Lower leg skin (tissue), 4 donors: ENCODE data around the gene SORCS2. TPM values are rescaled to one million over a fixed set of nuclear protein-coding genes. Genes with fewer than 3 reads are reported as not detected.

Experiments
- DNase-seq, 2 donors: peaks; one replicate each; pipeline ENCODE4 v3.0.0-alpha.2; 2019; ENCODE audit warnings: low spot score in 2 of 2
- H3K4me3 ChIP-seq: fragments of 200-600 bp; sonication (generic); 2 replicates; pipeline ENCODE4 v1.5.1; 2017; ENCODE audit warnings: mild to moderate bottlenecking, low read depth; ENCODE audit not compliant: poor library complexity, severe bottlenecking
- POLR2A ChIP-seq, 2 donors: fragments of 450-650 bp; IDR thresholded peaks; one replicate each; pipeline ENCODE4 v1.6.1; 2016 to 2017; ENCODE audit warnings: antibody characterized with exemption in 2 of 2, mild to moderate bottlenecking in 1 of 2, moderate library complexity in 1 of 2
- WGBS, 2 donors: methylation state at CpG; one replicate each; pipeline ENCODE4 v1.1.5; 2018; 5-methylcytosine and 5-hydroxymethylcytosine counted together
- intact Hi-C: fragments of 100-400 bp; cut with DNase I; formaldehyde crosslinking; loops from one replicate; pipeline ENCODE4 v1.15.0; 2023; ENCODE audit warnings: low total_unique reads
- total RNA-seq, 4 donors: library from RNA; depleted of rRNA; stranded (reverse); fragments of >200 nt; gene quantifications; one replicate each; pipeline ENCODE4 v1.1.0, GENCODE V29; 2016
- TF ChIP-seq, protein P1 (sequence below), 3 donors: fragments of 450-650 bp; IDR thresholded peaks; one replicate each; pipeline ENCODE4 v1.5.1; 2016; ENCODE audit warnings: antibody characterized with exemption in 3 of 3, mild to moderate bottlenecking in 3 of 3, moderate library complexity in 2 of 3

SORCS2 gene
- total RNA-seq, 4 donors from 2014 or later = 1.1 to 6.4 (median 1.5) TPM

- WGBS, 2 donors = 89 to 91% methylated on average over 20 of the region's 20 CpGs
- DNase-seq = no peak
- intact Hi-C loops = no loop called here
- no peak overlapping the region for H3K4me3 ChIP-seq
- no peak for TF ChIP-seq POLR2A (IDR thresholded peaks at IDR 0.05)
- TF ChIP-seq, protein P1, sequence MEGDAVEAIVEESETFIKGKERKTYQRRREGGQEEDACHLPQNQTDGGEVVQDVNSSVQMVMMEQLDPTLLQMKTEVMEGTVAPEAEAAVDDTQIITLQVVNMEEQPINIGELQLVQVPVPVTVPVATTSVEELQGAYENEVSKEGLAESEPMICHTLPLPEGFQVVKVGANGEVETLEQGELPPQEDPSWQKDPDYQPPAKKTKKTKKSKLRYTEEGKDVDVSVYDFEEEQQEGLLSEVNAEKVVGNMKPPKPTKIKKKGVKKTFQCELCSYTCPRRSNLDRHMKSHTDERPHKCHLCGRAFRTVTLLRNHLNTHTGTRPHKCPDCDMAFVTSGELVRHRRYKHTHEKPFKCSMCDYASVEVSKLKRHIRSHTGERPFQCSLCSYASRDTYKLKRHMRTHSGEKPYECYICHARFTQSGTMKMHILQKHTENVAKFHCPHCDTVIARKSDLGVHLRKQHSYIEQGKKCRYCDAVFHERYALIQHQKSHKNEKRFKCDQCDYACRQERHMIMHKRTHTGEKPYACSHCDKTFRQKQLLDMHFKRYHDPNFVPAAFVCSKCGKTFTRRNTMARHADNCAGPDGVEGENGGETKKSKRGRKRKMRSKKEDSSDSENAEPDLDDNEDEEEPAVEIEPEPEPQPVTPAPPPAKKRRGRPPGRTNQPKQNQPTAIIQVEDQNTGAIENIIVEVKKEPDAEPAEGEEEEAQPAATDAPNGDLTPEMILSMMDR (IDR thresholded peaks at IDR 0.05) = no peak
Measured at GRCh38 chr4:7664106-7664505, 471.8 kb downstream of the SORCS2 start.

DNA sequence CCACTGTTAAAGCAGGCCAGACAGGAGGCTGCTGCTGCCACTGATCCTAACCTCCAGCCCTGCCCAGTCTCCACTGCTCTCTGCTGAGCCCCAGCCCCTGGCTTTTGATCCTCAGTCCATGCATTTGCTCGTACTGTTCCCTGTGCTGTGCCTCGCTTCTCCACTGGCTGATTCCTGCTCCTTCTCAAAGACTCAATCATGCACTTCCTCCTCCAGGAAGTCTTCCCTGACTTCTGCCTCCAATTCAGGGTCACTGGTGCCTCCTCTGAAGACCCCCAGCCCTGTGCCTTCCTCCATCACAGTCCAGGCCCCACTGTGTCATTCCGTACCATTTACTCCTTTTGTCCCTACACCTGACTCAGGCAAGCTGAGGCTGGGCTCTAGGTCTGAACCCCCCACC lies 473.0 kb downstream of the SORCS2 start:
- intact Hi-C loops = no loop called here
- 95 to 96% methylated on average over 3 of the region's 3 CpGs for WGBS, 2 donors

DNA sequence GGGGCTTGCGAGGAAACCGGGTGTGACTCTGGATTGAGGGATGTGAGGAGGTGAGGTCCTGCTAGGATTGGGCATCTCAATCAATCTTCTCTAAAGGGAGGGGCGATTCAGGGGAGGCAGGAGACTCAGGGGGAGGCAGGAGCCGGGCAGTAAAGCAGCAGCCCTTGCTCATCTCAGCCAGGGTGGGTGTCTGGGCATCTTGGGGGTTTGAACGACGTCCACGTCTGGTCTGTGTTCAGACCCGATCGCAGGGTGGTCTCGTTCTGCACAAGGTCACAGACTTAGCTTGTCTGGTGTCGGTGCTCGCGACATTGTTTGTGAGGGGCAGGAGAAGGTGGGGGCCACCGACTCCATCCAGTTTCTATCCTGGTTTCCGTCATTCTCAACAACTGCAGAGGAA lies 473.7 kb downstream of the SORCS2 start:
- TF ChIP-seq, protein P1 (IDR thresholded peaks at IDR 0.05) = no peak
- no peak for TF ChIP-seq POLR2A (IDR thresholded peaks at IDR 0.05)
- DNase-seq = no peak
- intact Hi-C loops = no loop called here
- H3K4me3 ChIP-seq = no peak overlapping the region
- 91 to 93% methylated on average over 15 of the region's 15 CpGs for WGBS, 2 donors

More for the DNA sequence above, 473.0 kb downstream of the SORCS2 start:
- no peak for DNase-seq
- H3K4me3 ChIP-seq = no peak overlapping the region
- TF ChIP-seq, protein P1 (IDR thresholded peaks at IDR 0.05) = no peak

DNA sequence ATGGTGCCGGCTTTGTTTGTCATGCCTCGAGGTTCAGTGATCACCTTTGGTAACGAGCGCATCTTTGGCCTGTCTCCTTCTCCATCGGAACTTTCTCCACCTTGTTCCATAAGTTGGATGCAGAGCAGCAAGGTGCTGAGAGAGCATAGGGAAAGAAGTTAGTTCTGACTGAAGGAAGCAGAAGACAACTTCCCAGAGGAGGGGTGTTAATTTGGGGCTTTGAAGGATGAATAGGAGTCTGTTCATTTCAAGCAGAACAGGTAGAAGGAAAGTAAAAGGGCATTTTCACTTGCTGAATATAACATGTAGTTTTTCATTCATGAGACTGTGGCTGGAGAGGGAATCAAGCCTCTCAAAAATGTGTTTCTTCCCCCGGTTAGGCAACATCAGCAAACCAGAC lies 474.4 kb downstream of the SORCS2 start:
- WGBS, 2 donors = 94 to 96% methylated on average over 6 of the region's 6 CpGs

GRCh38 chr4:7668271-7668670 lies 475.9 kb downstream of the SORCS2 start:
- DNase-seq = no peak
- intact Hi-C loops = no loop called here
- 80 to 88% methylated on average over 4 of the region's 4 CpGs for WGBS, 2 donors
- H3K4me3 ChIP-seq = no peak overlapping the region
- TF ChIP-seq, protein P1 (IDR thresholded peaks at IDR 0.05) = no peak
- TF ChIP-seq POLR2A (IDR thresholded peaks at IDR 0.05) = no peak

More for the DNA sequence above, 474.4 kb downstream of the SORCS2 start:
- DNase-seq = no peak
- TF ChIP-seq POLR2A (IDR thresholded peaks at IDR 0.05) = no peak
- TF ChIP-seq, protein P1 (IDR thresholded peaks at IDR 0.05) = no peak
- no peak overlapping the region for H3K4me3 ChIP-seq
- intact Hi-C loops = no loop called here

DNA sequence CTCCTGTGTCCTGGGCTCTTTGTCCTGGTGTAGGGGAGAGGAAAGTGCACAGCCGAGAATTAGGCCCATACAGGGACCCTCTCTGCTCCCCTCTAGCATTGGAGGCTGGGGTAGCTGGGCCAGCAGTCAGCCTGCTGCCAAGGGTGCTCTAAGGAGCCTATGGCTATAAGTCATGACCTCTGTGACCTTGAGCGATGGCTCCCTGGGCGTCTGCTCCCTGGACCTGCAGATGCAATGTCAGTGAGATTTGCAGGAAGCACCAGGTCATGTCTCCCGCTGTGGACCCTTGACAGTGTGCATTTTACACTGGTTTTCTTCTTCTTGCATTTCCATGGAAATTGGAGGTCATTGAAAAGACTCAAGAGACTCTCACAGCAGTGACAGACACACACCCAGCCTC lies 476.5 kb downstream of the SORCS2 start:
- H3K4me3 ChIP-seq = no peak overlapping the region
- intact Hi-C loops = no loop called here

More for the DNA sequence above, 476.5 kb downstream of the SORCS2 start:
- TF ChIP-seq, protein P1 (IDR thresholded peaks at IDR 0.05) = no peak
- no peak for TF ChIP-seq POLR2A (IDR thresholded peaks at IDR 0.05)
- 82 to 84% methylated on average over 4 of the region's 4 CpGs for WGBS, 2 donors
- DNase-seq = no peak
